Heart left ventricle (tissue), 16 donors: ENCODE measurements around the gene BCAM. TPM values are rescaled to one million over a fixed set of nuclear protein-coding genes. Genes with fewer than 3 reads are reported as not detected.

Experiments used
- ATAC-seq, 4 donors: fragments of 200-7000 bp; cut with Tn5 transposase; one replicate each; pipeline ENCODE4 v1.9.1; 2020 to 2022; ENCODE audit warnings: moderate library complexity in 4 of 4, mild to moderate bottlenecking in 3 of 4, moderate number of reproducible peaks in 1 of 4
- DNase-seq, 5 donors: peaks; one replicate each; pipeline ENCODE4 v3.0.0-alpha.2; 2020
- H3K27ac ChIP-seq, 12 donors: fragments of 200-600 bp; sonication (generic) in 4 of 12; one replicate each; pipeline versions ENCODE4 v1.5.0 to v1.8.0; 2016 to 2022; ENCODE audit warnings: mild to moderate bottlenecking in 2 of 12
- H3K27me3 ChIP-seq, 9 donors: fragments of 200-600 bp; sonication (generic) in 2 of 9; one replicate each; pipeline versions ENCODE4 v1.5.1 to v1.8.0; 2016 to 2022; ENCODE audit warnings: mild to moderate bottlenecking in 3 of 9
- H3K36me3 ChIP-seq, 9 donors: fragments of 200-600 bp; sonication (generic) in 2 of 9; one replicate each; pipeline versions ENCODE4 v1.5.0 to v1.8.0; 2018 to 2022; ENCODE audit warnings: mild to moderate bottlenecking in 2 of 9
- H3K4me1 ChIP-seq, 12 donors: fragments of 200-600 bp; sonication (generic) in 4 of 12; one replicate each; pipeline versions ENCODE4 v1.5.0 to v1.8.0; 2016 to 2022; ENCODE audit warnings: mild to moderate bottlenecking in 3 of 12
- H3K4me3 ChIP-seq, 12 donors: fragments of 200-600 bp; sonication (generic) in 4 of 12; one replicate each; pipeline versions ENCODE4 v1.5.0 to v1.8.0; 2017 to 2022; ENCODE audit warnings: mild to moderate bottlenecking in 9 of 12, moderate library complexity in 4 of 12
- H3K9me3 ChIP-seq, 12 donors: fragments of 200-600 bp; sonication (generic) in 4 of 12; one replicate each; pipeline versions ENCODE4 v1.5.0 to v1.8.0; 2016 to 2022; ENCODE audit warnings: mild to moderate bottlenecking in 1 of 12
- POLR2A ChIP-seq, 2 donors: fragments of 450-650 bp; IDR thresholded peaks; one replicate each; pipeline ENCODE4 v1.6.1; 2017; ENCODE audit warnings: antibody characterized with exemption in 2 of 2, mild to moderate bottlenecking in 2 of 2, moderate library complexity in 2 of 2
- WGBS, 4 donors: extraction: QIAGEN DNeasy Blood & Tissue Kit in 2 of 4; methylation state at CpG; one replicate each; pipeline versions ENCODE4 v1.1.5 to v1.1.7; 2013 to 2018; 5-methylcytosine and 5-hydroxymethylcytosine counted together
- intact Hi-C, 10 donors: fragments of 100-400 bp; cut with DNase I; formaldehyde crosslinking; loops; one replicate each; pipeline versions ENCODE4 v1.11.1 to v1.14.2; 2022
- polyA plus RNA-seq, 2 donors: library from polyadenylated mRNA; stranded (reverse); fragments of 200-250 nt; gene quantifications; one replicate each; pipeline ENCODE4 v1.2.3, GENCODE V29; 2013
- total RNA-seq, 9 donors: library from RNA; depleted of rRNA in 2 of 9; stranded (reverse); fragments of >200 nt in 2 of 9; fragmentation: NEBNext Ultra II Directional in 3 of 9; extraction: Animal tissue kit (Norgen Biotek cat#: 25700) in 3 of 9; gene quantifications; one replicate each; pipeline versions ENCODE4 v1.1.0 to v1.2.4, GENCODE V29; 2016 to 2023
- TF ChIP-seq, protein P1 (sequence below), 12 donors: fragments of 200-600 bp; sonication (generic) in 4 of 12; IDR thresholded peaks; one replicate each; pipeline versions ENCODE4 v1.5.0 to v1.8.0; 2018 to 2022; ENCODE audit warnings: antibody characterized with exemption in 12 of 12, mild to moderate bottlenecking in 5 of 12
- donor health status: ischemic (EF 13 %, LVEDD 7.1; RV severe dilation, severe dysfunction).
- donor health status: healthy with polysubstance abuse.
- donor health status: DM: no; HTN: yes; CAD: no.
- donor health status: DM: no; HTN: no; CAD: no.
- donor health status: ischemic (EF 25% LVEDD 6.9; RV normal size, moderate dysfunction).
- donor health status: ischemic (EF 25% LVEDD 5.7; RV mildly dilated, moderate dysfunction).
- donor health status: healthy.
- donor health status: DM: yes; HTN: yes; CAD: no.
- donor health status: ischemic (EF 35%, LVEDD 5.7; RV mildly dilated, moderate dysfunction).
- donor health status: nonischemic (EF 11% LVEDD 7.7; RV severe dilation, severe dysfunction).
- donor health status: DM: yes; HTN: yes; CAD: no.
- donor health status: PGD.
- donor health status: ischemic (EF 29% LVEDD 5.4; RV normal size, mild dysfunction).
- donor health status: nonischemic (EF 23%, LVEDD 6.1; RV moderate dilation, normal function).

Gene BCAM
- total and polyA plus RNA-seq, 11 donors: 50.9 to 160 (median 94.3) TPM

DNA sequence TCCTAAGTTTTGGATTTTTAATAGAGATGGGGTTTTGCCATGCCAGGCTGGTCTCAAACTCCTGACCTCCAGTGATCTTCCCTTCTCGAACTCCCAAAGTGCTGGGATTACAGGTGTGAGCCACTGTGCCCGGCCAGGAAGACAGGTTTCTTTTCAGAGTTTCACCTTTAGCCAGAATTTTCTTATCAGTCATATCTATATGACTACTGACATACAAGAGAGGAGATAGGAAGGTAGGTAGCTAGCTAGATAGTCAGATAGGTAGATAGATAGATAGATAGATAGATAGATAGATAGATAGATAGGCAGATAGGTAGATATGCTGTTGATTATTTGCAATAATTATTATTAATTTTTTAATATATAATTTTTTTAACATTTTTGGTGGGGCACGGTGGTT, 23.6 kb upstream of the BCAM start:
- intact Hi-C loops: loop anchor here in 6 of 10 donors (2.0 to 10.0 kb wide), 3 partner anchors 24 to 170 kb away; partner anchors contain the start of genes BCAM (in 1 of the 6) and CLPTM1 (in 1 of the 6)
- Histone ChIP-seq H3K4me3 (no peak overlapping the region), H3K9me3 (no peaks in the 10 kb centered on the region), H3K27ac (no peak overlapping the region), H3K27me3 (no peaks in the 10 kb centered on the region), H3K4me1 (peaks cover 0 to 9% (median 4%) of the 10 kb centered on the region in 12 donors), H3K36me3 (no peaks in the 10 kb centered on the region)
- 79 to 81% (median 80%) methylated on average over 3 of the region's 3 CpGs for WGBS, 4 donors
- no peak for DNase-seq
- no peak for TF ChIP-seq POLR2A (IDR thresholded peaks at IDR 0.05)
- TF ChIP-seq, protein P1, sequence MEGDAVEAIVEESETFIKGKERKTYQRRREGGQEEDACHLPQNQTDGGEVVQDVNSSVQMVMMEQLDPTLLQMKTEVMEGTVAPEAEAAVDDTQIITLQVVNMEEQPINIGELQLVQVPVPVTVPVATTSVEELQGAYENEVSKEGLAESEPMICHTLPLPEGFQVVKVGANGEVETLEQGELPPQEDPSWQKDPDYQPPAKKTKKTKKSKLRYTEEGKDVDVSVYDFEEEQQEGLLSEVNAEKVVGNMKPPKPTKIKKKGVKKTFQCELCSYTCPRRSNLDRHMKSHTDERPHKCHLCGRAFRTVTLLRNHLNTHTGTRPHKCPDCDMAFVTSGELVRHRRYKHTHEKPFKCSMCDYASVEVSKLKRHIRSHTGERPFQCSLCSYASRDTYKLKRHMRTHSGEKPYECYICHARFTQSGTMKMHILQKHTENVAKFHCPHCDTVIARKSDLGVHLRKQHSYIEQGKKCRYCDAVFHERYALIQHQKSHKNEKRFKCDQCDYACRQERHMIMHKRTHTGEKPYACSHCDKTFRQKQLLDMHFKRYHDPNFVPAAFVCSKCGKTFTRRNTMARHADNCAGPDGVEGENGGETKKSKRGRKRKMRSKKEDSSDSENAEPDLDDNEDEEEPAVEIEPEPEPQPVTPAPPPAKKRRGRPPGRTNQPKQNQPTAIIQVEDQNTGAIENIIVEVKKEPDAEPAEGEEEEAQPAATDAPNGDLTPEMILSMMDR (IDR thresholded peaks at IDR 0.05): no peak
- ATAC-seq: no peak

DNA sequence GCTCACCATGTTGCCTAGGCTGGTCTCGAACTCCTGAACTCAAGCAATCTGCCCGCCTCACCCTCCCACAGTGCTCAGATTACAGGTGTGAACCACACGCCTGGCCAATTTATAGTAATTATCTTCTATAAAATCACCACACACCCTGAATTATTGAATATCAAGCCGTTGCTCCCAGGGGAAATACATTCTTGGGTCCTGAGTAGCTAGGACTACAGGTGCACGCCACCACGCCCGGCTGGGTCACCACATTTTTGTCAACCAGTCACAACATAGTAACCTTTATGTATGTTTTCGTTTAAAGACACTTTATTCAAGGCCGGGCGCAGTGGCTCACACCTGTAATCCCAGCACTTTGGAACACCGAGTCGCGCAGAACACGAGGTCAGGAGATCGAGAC, 22.9 kb upstream of the BCAM start:
- intact Hi-C loops: loop anchor here in 6 of 10 donors (2.0 to 10.0 kb wide), 3 partner anchors 23 to 169 kb away; partner anchors contain the start of genes BCAM (in 1 of the 6) and CLPTM1 (in 1 of the 6)

DNA sequence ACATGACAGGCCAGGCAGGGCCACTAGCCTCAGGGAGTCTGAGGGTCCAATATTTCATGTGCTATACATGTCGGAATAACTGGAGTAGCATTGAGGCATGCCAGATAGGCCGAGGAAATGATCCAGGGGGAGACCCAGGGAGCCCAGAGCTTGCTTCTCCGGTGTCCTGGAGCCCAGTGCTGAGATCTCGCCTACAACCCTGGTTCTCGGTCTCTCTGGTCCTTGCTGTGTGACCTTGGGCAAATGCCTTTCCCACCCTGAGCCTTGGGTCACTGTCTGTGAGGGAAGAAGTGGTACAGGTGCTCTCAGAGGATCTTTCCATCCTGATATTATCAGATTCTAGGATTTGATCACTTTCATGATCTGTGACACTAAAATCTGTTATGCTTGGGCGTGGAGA, 19.9 kb upstream of the BCAM start:
- Histone ChIP-seq H3K4me3 (no peak overlapping the region), H3K4me1 (peaks cover 0 to 9% (median 4%) of the 10 kb centered on the region in 12 donors), H3K27me3 (no peaks in the 10 kb centered on the region), H3K36me3 (no peaks in the 10 kb centered on the region), H3K27ac (no peak overlapping the region), H3K9me3 (no peaks in the 10 kb centered on the region)
- TF ChIP-seq, protein P1 (IDR thresholded peaks at IDR 0.05): no peak
- no peak for TF ChIP-seq POLR2A (IDR thresholded peaks at IDR 0.05)
- intact Hi-C loops: loop anchor here in 1 of 10 donors (10.0 kb wide), 1 partner anchor 166 kb away; the partner anchor contains the start of gene CLPTM1
- ATAC-seq (no peak), DNase-seq (no peak)
- WGBS, 4 donors: 91 to 99% (median 94%) methylated on average over 5 to 6 of the region's 6 CpGs

More for the DNA sequence above, 22.9 kb upstream of the BCAM start:
- H3K9me3 ChIP-seq: no peaks in the 10 kb centered on the region
- WGBS, 4 donors: 92 to 95% (median 94%) methylated on average over 15 of the region's 15 CpGs
- H3K27me3 ChIP-seq: no peaks in the 10 kb centered on the region
- DNase-seq: no peak
- H3K36me3 ChIP-seq: no peaks in the 10 kb centered on the region
- ATAC-seq: no peak
- H3K27ac ChIP-seq: no peak overlapping the region
- H3K4me3 ChIP-seq: no peak overlapping the region
- TF ChIP-seq POLR2A (IDR thresholded peaks at IDR 0.05): no peak
- TF ChIP-seq, protein P1 (IDR thresholded peaks at IDR 0.05): no peak
- peaks cover 0 to 9% (median 4%) of the 10 kb centered on the region in 12 donors for H3K4me1 ChIP-seq

DNA sequence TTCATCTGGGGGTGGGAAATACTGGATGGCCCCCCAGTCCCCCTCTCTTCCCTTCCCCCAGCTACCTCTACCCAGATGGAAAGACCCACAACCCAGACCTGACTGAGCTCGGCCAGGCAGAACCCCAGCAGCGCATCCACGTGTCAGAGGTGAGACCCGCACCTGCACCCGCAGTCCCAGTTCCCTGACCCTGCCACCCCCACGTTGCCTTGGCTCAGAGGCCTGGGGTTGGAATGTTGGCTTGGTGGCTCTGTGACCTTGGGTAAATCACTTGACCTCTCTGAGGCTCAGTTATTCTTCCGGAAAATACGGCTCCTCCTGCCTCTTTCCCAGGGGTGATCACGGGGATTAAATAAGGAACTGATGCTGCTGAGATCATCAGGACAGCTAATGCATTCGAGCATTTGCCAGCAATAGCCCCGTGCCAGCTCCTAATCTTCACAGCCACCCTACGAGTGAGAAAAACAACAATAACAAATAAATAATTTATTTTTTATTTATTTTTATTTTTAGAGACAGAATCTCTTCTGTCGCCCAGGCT, 18.9 kb upstream of the BCAM start:
- ATAC-seq (no peak), DNase-seq (no peak)
- no peaks in the 10 kb centered on the region for H3K27me3 ChIP-seq
- no peaks in the 10 kb centered on the region for H3K4me1 ChIP-seq
- H3K9me3 ChIP-seq: no peaks in the 10 kb centered on the region
- H3K27ac ChIP-seq: no peak overlapping the region
- intact Hi-C loops: loop anchor here in 1 of 10 donors (10.0 kb wide), 1 partner anchor 165 kb away; the partner anchor contains the start of gene CLPTM1
- H3K4me3 ChIP-seq: no peak overlapping the region
- 82 to 83% (median 82%) methylated on average over 13 of the region's 13 CpGs for WGBS, 4 donors
- TF ChIP-seq, protein P1 (IDR thresholded peaks at IDR 0.05): no peak
- no peak for TF ChIP-seq POLR2A (IDR thresholded peaks at IDR 0.05)
- H3K36me3 ChIP-seq: no peaks in the 10 kb centered on the region
